NCI-H460 (cell line): Measurements from ENCODE around the gene MACROD2. TPM values are rescaled to one million over a fixed set of nuclear protein-coding genes. Genes with fewer than 3 reads are reported as not detected.
"Not testable (repeated sequence)": the region's sequence is repeated elsewhere in the genome, so short reads cannot be mapped to it uniquely, and the experiment has no call there.

ENCODE experiments used
- DNase-seq: peaks from one replicate; pipeline ENCODE4 v3.0.0-alpha.2; 2016; ENCODE audit warnings: low read depth; ENCODE audit errors: extremely low read depth
- total RNA-seq: library from RNA; depleted of rRNA; stranded (reverse); fragments of >200 nt; shearing (Covaris generic); gene quantifications from 2 replicates; pipeline ENCODE4 v1.2.3, GENCODE V29; 2014

MACROD2 gene
- total RNA-seq, 1 experiment from 2014 or later = 2.0 TPM

DNA sequence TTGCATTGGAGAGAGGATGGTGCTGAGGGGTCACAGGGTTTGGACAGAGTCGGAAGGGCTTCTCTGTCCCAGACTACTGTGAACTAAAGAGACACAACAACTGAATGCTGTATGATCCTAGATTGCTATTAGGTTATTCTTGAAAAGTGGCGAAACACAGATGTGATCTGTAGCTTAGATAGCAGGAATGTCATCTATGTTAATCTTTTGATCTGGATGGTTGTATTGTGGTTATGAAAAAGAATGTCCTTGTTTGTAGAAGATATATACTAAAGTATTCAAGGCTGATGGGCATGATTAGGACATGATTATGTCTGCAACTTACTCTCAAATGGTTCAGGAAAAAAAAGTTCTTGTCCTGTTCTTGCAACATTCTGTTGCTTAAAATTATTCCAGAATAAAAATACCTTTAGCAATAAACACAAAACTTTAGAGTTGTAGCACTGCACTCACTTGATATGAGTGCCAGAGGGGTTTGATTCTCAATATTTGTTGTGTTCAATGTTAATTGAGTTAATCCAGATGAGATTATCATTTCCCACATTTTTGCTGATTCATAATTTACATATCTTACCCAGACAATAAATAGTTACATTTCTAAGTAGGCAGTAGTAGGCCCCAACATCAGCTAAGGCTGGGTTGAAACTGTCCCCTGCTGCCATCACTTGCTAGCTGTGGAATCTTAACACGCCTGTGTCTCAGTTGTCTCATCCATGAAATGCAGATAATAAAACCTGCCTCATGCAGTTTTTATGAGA lies 1932.8 kb downstream of the MACROD2 start:
- no peak for DNase-seq

DNA sequence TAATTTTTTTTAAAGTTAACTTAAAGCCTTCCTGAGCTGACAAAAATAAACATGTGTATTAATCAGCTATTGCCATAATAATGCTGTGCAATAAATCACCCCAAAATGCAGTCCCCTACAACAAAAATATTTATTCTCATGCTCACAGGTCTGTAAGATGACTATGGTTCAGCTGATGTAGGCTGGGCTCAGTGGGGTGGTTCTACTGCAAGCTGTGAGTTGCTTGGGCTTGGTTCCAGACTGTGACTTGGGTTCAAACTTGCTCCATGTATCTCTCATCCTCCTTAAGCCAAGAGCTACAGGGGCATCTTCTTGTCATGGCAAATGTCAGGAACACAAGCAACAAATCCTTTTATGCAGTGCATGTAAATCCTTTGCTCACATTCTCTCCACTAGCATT lies 1933.6 kb downstream of the MACROD2 start:
- no peak for DNase-seq

DNA sequence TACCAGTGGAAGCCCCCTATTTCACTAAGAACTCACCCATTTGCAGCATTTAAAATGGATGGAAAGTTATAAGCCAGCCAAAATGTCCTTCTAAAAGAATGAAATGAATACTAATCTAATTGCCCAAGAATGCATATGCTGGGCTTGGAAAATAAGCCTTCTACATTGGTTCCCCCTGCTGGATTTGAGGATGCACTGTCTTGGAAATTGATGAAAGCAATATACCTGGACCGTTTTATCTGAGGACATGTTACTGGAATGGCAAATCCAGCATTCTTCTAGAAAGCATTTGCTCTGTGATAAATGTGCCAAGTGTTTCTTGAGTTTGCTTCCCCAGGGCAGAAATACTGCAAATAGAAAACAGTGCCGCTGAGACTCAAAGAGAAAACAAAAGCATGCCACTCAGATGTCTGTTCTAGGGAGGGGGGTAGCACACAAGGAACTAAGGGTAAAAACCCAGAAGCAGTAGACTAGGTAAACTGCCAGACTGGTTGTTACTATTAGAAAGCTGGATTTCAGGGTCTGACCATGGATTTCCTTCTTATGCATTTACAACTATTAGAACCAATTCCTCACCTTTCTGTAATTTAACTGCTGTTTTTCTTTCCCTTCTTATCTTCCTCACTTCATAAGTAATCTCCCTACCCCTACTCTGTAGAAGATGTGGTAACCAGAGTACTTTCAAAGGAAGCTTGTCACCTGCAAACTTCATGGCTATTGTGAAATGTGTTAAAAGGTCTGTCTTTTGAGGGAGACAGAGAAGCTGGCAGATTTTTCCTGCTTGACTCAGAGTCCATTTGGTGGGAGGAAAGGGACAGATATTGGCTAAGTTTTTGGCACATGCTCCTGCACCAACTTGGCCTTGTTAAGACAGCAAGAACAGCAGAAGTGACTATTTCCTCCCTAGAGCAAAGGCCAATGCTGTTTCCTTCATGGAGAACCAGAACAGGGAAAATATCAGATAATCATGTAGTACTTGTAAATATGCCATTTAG lies 1935.3 kb downstream of the MACROD2 start:
- DNase-seq = peak; percentile 9

DNA sequence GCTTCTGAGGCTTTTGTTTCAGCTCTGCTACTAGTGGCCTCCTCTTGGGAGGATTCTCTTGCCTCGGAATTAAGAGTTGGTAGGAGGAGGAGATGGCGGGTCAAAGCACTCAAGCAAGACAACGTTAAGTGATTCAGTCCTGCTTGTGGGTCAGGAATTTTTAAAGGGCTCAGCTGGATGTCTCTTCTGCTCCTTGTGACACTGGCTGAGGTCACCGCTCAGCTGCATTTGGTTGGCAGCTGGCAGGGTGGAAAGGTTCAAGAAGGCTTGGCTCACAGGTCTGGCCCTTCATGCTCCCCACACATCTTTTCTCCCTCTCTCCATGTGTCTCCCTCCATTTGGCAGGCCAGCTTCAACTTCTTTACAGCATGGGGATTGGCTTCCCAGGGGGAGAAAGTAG lies 1936.6 kb downstream of the MACROD2 start:
- no peak for DNase-seq

DNA sequence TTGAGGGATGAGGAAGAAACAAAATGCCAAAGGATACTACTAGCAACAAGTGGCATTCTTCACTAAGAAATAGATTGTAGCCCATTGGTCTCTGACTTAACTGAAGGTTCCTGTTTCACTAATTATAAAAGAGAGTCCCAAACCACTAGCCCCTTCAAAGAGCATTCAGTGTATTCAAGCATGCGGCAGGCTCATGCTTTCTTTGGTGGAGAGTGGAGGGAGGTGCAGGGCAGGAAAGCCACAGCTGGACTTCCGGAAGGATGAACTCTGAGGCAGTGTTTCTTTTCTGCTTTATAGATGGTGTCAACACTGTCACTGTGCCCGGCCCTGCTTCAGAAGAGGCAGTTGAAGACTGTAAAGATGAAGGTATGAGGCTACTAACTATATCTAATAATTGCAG lies 1941.9 kb downstream of the MACROD2 start:
- DNase-seq = no peak

DNA sequence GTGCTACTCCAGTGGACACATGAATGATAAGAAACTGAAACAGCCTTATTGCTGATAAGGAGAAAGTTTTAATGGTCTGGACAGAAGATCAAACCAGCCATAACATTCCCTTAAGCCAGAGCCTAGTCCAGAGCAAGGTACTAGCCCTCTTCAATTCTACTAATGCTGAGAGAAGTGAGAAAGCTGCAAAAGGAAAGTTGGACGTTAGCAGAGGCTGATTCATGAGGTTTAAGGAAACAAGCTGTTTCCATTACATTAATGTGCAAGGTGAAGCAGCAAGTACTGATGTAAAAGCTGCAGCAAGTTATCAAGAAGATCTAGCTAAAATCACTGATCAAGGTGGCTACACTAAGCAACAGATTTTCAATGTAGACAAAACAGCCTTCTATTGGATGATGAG lies 1943.5 kb downstream of the MACROD2 start:
- DNase-seq = no peak

DNA sequence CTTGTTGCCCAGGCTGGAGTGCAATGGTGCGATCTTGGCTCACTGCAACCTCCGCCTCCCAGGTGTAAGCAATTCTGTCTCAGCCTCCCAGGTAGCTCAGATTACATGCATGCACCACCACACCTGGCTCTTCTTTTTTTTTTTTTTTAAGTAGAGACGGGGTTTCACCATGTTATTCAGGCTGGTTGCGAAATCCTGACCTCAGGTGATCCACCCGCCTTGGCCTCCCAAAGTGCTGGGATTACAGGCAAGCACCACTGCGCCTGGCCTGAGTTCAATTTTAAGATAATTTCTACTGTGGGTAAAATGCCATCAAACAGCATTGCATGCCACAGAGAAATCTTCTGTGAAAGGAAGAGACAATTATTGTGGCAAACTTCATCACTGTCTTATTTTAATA lies 1944.8 kb downstream of the MACROD2 start:
- DNase-seq = no peak

DNA sequence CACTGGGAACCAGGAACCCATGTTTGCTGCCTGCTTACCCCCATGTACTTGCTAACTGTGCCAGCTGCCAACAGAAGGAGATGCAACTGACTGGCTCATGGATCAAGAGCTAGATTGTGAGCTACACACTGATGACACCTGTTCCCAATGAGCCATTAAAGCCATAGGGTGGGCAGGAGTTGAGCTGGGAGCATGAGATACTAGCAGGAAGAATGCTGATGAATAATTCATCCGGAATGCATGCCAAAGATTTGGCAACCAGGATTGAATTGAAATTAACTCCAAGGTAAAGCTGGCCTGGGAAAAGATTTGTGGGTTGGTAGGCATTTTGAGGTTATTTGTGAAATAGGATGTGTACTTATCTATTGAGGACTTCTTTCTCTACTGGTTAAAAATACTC lies 1946.8 kb downstream of the MACROD2 start:
- no peak for DNase-seq

DNA sequence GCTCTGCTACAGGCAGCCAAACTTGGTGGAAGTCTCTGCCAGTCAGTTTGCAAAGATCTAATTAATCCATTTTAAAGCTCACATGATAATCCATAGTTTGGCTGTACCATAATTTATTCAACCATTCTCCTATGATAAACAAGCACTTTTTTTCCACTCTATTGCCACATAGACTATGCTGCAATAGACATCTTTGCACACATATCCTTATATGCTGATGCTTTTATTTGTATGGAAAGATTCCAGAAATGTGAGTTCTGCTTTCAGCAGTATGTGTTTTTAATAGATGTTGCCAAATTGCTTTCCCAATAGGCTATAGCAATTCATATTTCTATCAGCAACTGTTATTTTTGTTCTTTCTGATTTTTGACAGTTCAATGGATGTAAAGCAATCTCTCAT lies 1950.0 kb downstream of the MACROD2 start:
- no peak for DNase-seq

DNA sequence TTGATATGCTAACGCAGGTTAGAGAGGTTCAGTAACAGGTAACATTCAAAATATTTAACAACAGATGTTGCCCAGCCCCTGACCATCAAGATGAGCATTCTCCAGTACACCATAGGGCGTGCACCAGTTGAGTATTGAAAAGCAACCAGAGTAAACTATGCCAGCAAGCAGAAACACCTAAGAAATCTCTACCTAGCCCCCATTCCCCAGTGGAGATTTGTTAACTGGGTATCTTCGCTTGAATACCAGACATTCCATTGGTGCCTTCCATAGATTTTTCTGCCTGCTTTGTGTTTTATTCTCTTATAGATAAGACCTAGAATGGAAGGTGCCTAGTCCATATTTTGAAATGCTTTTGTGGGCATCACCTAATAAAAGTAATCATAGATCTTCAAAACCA lies 1954.1 kb downstream of the MACROD2 start:
- no peak for DNase-seq

DNA sequence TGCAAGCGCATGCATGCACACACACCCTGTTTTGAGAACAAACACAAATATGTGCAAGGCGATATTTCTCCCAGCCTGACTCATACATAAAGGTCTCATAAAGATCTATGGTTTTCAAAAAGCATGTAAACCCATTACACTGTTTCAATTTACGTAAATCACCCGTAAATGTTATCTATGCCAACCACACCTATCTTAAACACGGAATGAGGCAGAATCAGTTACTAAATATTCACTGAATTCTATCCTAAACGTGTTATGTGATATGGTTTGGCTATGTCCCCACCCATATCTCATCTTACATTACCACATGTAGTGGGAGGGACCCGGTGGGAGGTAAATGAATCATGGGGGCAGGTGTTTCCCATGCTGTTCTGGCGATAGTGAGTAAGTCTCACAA lies 1956.3 kb downstream of the MACROD2 start:
- DNase-seq = no peak

DNA sequence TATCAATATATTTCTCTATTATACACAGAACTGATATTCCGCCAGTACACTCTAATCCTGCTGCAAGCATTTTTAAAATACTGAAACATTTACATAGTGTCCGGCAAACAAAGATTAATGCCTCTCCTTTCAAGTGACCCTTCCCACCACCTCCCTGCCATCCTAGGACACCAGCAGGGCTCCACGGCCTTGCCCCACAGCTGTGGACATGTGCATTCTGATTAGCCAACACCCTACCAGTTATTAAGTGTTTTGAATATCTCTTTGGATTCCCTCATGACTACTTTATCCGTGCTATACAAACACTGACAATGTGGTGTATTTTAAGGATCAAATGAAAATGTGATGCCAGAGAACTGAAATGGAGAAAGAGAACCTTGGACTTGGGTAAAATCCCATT lies 1962.8 kb downstream of the MACROD2 start:
- no peak for DNase-seq

DNA sequence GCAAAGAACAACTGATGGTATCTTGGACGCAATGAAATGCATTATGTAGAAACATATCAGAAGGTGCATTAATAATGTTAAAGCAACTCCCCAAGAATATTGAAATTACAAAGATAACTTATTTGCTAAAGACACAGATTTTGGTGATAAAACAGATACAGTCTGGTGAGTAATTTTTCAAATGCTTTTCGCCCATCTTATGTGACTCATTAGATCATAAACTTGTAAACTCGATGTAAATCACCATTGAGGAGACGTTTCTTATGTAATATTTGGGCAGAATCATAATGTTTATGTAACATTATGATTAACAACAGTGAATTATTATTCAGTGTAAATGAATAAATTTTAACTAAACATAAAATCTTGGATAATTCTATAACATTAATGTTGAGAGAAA lies 1969.8 kb downstream of the MACROD2 start:
- DNase-seq = no peak

DNA sequence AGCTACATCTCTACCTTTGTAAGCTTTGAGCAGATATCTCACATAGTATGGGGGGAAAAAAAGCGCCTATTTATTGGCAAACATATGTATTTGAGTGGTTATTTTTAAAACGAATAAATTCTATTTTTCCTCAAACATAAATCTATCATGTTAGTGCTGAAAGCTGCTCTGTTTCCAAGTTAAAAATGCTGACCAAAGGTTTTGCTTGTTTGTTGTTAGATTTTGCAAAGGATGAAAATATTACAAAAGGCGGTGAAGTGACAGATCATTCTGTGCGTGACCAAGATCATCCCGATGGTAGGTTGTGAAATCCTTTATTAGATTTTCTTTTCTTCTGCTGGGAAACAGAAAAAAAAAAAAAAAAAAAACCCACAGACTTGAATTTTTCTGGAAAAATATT lies 1972.0 kb downstream of the MACROD2 start:
- DNase-seq = no peak

DNA sequence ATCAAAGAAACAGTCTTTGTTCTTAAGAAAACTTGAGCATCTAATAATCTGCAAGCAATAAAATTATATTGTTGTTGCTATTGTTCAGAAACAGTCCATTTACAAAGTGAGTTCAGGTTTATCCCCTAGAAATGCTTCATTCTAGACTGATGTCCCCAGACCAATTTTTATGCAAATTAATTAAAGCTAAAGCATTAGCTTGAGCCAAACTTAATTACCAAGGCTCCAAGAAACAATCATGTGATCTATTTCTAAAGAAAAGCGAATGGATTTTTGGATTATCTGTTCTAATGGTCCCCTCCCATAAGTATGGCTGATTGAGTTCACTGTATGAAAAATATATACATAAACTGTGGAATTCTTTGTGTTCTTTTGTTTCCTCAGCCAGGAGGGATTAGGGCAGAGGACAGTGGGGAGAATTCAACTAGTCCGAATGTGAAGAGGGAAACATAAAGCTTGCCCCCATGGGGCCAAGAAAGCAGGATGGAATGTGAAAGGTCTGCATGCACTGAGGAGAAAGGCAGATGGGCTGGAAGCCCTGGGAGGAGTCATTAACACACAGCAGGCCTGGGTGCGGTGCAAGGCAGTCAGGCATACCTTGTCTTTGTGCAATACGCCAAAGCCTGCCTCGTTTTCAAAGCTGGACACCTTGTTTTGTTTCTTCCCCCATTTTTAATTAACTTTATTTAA lies 1980.9 kb downstream of the MACROD2 start:
- DNase-seq = no peak

DNA sequence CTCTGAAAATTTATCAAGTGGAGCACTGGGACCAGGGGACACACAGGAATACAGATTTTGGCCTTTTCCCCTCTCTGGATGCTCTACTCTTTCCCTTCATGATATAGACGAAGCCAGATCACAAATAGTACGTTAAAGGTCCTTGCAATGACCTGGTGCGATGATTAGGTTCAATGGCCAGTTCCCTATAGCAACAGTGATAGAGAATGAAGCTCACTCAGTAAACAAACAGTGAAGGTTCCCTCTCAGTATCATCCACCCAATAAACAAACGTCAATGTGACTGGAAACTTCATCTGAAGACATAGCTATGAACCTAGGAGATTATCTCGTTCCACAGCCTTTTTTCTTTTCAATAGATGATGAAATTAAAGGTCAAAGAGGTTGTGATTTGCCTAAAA lies 1981.7 kb downstream of the MACROD2 start:
- DNase-seq = no peak

DNA sequence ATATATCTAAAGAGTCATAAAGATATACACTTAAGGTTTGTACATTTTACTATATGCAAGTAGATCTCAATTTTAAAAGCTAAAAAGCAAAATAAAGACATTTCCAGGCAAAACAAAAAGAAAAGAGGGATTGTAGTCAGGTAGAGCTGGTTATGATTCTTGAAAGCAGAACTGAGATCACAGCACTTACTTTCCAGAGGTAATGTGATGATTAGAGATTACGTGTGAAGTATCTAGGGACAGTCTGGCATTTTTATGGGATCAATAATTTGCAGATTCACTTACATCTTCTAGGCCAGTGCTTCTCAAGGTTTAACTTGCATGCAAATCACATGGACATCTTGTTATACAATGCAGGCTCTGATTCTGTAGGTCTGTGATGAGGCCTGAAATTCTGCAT lies 1982.4 kb downstream of the MACROD2 start:
- DNase-seq = no peak

DNA sequence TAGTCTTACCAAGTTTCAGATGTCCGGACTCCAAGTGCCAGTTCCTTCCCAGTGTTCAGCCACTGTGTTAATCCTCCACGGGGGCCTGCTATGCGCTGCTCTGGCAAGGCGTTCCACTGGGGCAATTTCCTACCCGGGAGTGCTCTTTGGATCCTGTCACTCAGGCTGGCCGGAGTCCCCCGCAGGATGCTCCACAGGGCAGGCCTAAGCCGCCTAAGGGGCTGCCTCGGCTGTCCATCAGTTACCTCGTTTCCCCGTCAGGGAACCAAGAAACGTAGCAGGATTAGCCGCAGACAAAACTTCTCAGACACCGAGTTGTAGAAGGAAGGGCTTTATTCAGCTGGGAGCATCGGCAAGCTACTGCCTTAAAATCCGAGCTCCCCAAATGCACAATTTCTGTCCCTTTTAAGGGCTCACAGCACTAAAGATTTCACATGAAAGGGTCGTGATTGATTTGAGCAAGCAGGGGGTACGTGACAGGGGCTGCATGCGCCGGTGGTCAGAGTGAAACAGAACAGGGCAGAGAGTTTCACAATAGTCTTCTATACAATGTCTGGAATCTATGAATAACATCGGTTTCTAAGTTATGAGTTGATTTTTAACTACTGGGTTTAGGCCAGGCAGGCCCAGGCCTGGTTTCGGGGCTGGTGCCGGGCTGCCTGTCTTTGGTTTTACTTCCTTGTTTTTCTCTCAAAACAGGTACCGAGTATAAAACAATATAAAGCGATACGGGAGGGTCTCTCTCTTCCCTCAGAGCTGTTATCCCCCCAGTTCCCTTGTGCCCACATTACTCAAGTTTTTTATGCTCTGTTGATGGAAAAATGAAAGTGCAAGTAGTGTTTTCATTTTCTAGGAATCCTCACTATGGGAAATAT lies 1990.4 kb downstream of the MACROD2 start:
- DNase-seq = not testable (repeated sequence)

DNA sequence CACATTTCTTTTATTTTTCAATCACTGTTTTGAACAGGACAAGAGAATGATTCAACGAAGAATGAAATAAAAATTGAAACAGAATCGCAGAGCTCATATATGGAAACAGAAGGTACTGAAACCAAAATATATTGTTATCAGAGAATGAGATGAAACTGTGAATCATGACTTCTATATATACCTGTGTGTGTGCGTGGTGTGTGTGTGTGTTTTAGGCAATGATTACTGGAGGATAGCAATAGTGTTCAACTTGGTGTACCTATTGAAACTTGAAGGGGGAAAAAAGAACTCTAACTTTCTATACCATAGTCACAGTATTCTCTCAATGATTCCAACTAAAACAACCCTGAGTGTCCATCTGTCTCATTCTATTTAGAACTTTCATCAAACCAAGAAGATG lies 1991.4 kb downstream of the MACROD2 start:
- DNase-seq = no peak

DNA sequence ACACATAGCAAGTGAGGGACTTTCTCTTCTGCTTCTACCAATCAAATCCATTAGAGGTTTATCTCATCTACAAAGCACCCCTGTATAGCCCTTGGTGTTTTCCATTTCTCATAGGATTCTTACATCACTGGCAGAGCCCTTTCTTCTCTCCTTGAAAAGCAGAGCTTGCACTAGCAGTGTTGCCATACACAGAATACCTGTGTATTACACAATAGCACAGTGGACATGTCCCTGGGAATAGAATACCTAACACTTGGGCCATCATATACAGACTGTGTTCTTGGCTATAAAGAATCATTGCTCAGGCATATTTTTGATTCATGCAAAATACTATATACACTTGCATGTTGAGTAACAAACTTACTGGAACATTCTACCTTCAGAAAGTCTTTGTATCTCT lies 1996.0 kb downstream of the MACROD2 start:
- DNase-seq = no peak
